Naive thymus-derived CD4-positive, alpha-beta T cell (primary cell): ENCODE measurements around the gene S100A16. TPM values are rescaled to one million over a fixed set of nuclear protein-coding genes. Genes with fewer than 3 reads are reported as not detected.

Experiments
- ATAC-seq: fragments of 150-1000 bp; cut with Tn5 transposase; 2 replicates; pipeline ENCODE4 v1.10.0; 2021; ENCODE audit warnings: mild to moderate bottlenecking, moderate library complexity
- CTCF ChIA-PET: fragments of 350-600 bp; sonication (Branson Sonifier 250); formaldehyde crosslinking; loops from one replicate; lab custom pipeline; 2021; ENCODE audit warnings: antibody characterized with exemption; lab: Charles Lee
- POLR2A ChIA-PET: fragments of 350-600 bp; sonication (Branson Sonifier 250); formaldehyde crosslinking; loops from one replicate; lab custom pipeline; 2021; ENCODE audit warnings: antibody characterized with exemption, inconsistent platforms; lab: Charles Lee
- DNase-seq, 9 donors: peaks; one replicate each; pipeline versions ENCODE4 v3.0.0 to v3.0.0-alpha.2; 2020 to 2022; ENCODE audit warnings: mixed read lengths in 1 of 9
- H3K27ac ChIP-seq: one replicate; pipeline ENCODE4 v1.7.0; 2013; ENCODE audit warnings: mild to moderate bottlenecking, low read depth, low read length, moderate library complexity
- H3K27me3 ChIP-seq, 2 donors: one replicate each; pipeline ENCODE4 v1.7.0; 2013; ENCODE audit warnings: low read length in 2 of 2, mild to moderate bottlenecking in 2 of 2, moderate library complexity in 2 of 2; ENCODE audit not compliant: control insufficient read depth in 2 of 2, insufficient read depth in 2 of 2
- H3K36me3 ChIP-seq, 3 experiments: 1 replicate in 2 of 3; 2 replicates in 1 of 3; pipeline ENCODE4 v1.7.0; 2013; ENCODE audit warnings: low read length in 3 of 3, mild to moderate bottlenecking in 3 of 3, moderate library complexity in 1 of 3; ENCODE audit not compliant: insufficient read depth in 3 of 3, control insufficient read depth in 2 of 3
- H3K4me1 ChIP-seq, 2 donors: one replicate each; pipeline ENCODE4 v1.7.0; 2013; ENCODE audit warnings: low read length in 2 of 2, mild to moderate bottlenecking in 2 of 2, moderate library complexity in 1 of 2; ENCODE audit not compliant: control insufficient read depth in 2 of 2, insufficient read depth in 2 of 2
- H3K4me3 ChIP-seq: 2 replicates; pipeline ENCODE4 v1.7.0; 2013; ENCODE audit warnings: mild to moderate bottlenecking, low read length
- H3K9me3 ChIP-seq, 3 experiments: 1 replicate in 2 of 3; 2 replicates in 1 of 3; pipeline ENCODE4 v1.7.0; 2013; ENCODE audit warnings: low read length in 3 of 3; ENCODE audit not compliant: control insufficient read depth in 2 of 3
- H3K27ac Mint-ChIP-seq, 9 donors: one replicate each; pipeline ENCODE4 v1.8.0; 2020 to 2022; ENCODE audit warnings: mixed read lengths in 9 of 9, mild to moderate bottlenecking in 8 of 9, moderate library complexity in 5 of 9, inconsistent platforms in 2 of 9
- H3K27me3 Mint-ChIP-seq, 5 donors: one replicate each; pipeline ENCODE4 v1.8.0; 2021 to 2022; ENCODE audit warnings: mixed read lengths in 5 of 5, mild to moderate bottlenecking in 1 of 5
- H3K36me3 Mint-ChIP-seq, 5 donors: one replicate each; pipeline ENCODE4 v1.8.0; 2020 to 2022; ENCODE audit warnings: mixed read lengths in 5 of 5, mild to moderate bottlenecking in 3 of 5, inconsistent platforms in 1 of 5
- H3K4me1 Mint-ChIP-seq, 7 donors: one replicate each; pipeline ENCODE4 v1.8.0; 2020 to 2022; ENCODE audit warnings: mixed read lengths in 7 of 7, mild to moderate bottlenecking in 3 of 7, inconsistent platforms in 1 of 7
- H3K4me3 Mint-ChIP-seq, 10 donors: one replicate each; pipeline ENCODE4 v1.8.0; 2020 to 2022; ENCODE audit warnings: mild to moderate bottlenecking in 10 of 10, mixed read lengths in 10 of 10, moderate library complexity in 6 of 10, inconsistent platforms in 2 of 10
- H3K9me3 Mint-ChIP-seq, 11 donors: one replicate each; pipeline ENCODE4 v1.8.0; 2020 to 2022; ENCODE audit warnings: mixed read lengths in 11 of 11, mild to moderate bottlenecking in 4 of 11, inconsistent platforms in 1 of 11, moderate library complexity in 1 of 11
- intact Hi-C, 2 donors: fragments of 100-400 bp; cut with micrococcal nuclease; formaldehyde crosslinking; loops; one replicate each; pipeline ENCODE4 v1.15.1; 2023
- polyA plus RNA-seq, 2 donors: library from polyadenylated mRNA; unstranded; fragments of 300-500 nt; fragmentation: Illumina TruSeq; gene quantifications; one replicate each; pipeline ENCODE4 v1.2.3, GENCODE V29; 2021
- total RNA-seq, 6 experiments: library from RNA in 5 of 6; stranded (reverse) in 5 of 6; gene quantifications; 1 replicate in 5 of 6; 2 replicates in 1 of 6; pipeline ENCODE4 v1.2.3 and lab custom pipeline; 2021 to 2026

Gene S100A16
- total and polyA plus RNA-seq, 7 experiments from 2014 or later, result not detected

DNA sequence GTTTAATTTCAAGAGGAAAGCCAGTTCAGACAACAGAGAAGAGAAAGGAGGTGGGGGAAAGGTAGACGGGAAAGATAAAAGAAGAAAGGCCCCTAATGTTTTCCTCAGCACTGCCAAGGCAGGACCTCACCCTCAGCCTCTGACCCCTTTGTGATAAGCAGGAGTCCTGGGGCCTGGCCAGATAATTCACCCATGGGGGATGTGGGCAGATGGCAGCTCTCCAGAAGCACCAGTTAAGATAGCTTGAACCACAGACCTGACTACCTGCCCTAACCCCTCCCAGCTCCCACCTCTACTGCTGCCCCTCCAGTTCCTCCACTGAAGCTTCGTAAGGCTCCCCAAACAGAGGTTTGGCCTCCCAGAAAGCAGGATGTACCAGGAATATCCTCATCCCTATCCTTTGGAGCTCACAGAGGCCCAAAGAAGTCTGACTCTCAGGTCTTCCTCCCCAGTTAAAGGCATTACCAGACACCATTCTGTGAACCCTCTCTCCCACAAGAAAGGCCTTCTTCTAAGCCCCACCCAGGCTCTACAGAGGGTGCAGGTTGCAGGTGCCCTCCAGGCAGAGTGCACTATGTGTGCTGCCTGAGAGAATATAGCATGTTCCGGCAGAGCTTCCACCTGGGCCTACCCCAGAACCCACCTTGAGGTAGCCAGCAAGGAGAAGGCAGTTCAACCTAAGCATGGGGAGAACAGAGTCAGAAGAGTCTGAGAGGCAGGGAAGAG lies 36.4 kb upstream of the S100A16 start:
- Histone ChIP-seq H3K36me3 (peaks cover 7 to 19% (median 18%) of the 10 kb centered on the region in 3 experiments), H3K9me3 (no peaks in the 10 kb centered on the region), H3K27ac (peak overlapping the region; percentile 69), H3K4me3 (no peak overlapping the region), H3K4me1 (peaks cover 7 to 28% of the 10 kb centered on the region in 2 donors), H3K27me3 (no peaks in the 10 kb centered on the region)
- peak; percentile 87 for ATAC-seq
- intact Hi-C loops, result no loop called here
- H3K9me3 Mint-ChIP-seq, result peaks cover 0 to 2% (median 0%) of the 10 kb centered on the region in 11 donors
- peaks cover 29 to 63% (median 57%) of the 10 kb centered on the region in 7 donors for H3K4me1 Mint-ChIP-seq
- H3K27me3 Mint-ChIP-seq, result no peaks in the 10 kb centered on the region
- H3K4me3 Mint-ChIP-seq, result peak overlapping the region in 9 of 10 donors; percentile 67 to 85 (median 80)
- peak in 7 of 9 donors; percentile 40 to 63 (median 60) for DNase-seq
- CTCF ChIA-PET, result interaction anchor here (0.6 to 1.0 kb wide), 3 partner anchors 23 to 82 kb away, joined by 3 to 4 read pairs (median 4); partner anchors contain the start of gene NPR1
- peak overlapping the region; percentile 56 to 96 (median 92) for H3K27ac Mint-ChIP-seq
- peaks cover 5 to 22% (median 19%) of the 10 kb centered on the region in 5 donors for H3K36me3 Mint-ChIP-seq
- POLR2A ChIA-PET, result interaction anchor here (0.6 to 11.0 kb wide), 7 partner anchors 8 to 17 kb away, joined by 3 to 99 read pairs (median 9); partner anchors contain the start of genes CHTOP and SNAPIN

- intact Hi-C loops, result no loop called here
- Mint-ChIP-seq H3K36me3 (peaks cover 14 to 34% (median 28%) of the 10 kb centered on the region in 5 donors), H3K4me1 (peaks cover 37 to 75% (median 65%) of the 10 kb centered on the region in 7 donors), H3K27ac (peak overlapping the region in 8 of 9 donors; percentile 72 to 95 (median 84)), H3K27me3 (no peaks in the 10 kb centered on the region), H3K4me3 (peak overlapping the region in 5 of 10 donors; percentile 13 to 83 (median 45)), H3K9me3 (peaks cover 0 to 2% (median 0%) of the 10 kb centered on the region in 11 donors)
- ChIA-PET CTCF (interaction anchor here (0.9 to 1.0 kb wide), 2 partner anchors 14 to 28 kb away, joined by 3 read pairs; no protein-coding TSS in a partner anchor), POLR2A (interaction anchor here (1.5 to 11.0 kb wide), 6 partner anchors 8 to 18 kb away, joined by 4 to 99 read pairs (median 10); partner anchors contain the start of genes CHTOP and SNAPIN)
- Histone ChIP-seq H3K36me3 (peaks cover 16 to 28% (median 18%) of the 10 kb centered on the region in 3 experiments), H3K4me3 (no peak overlapping the region), H3K4me1 (peaks cover 7 to 28% of the 10 kb centered on the region in 2 donors), H3K27ac (no peak overlapping the region), H3K27me3 (no peaks in the 10 kb centered on the region), H3K9me3 (no peaks in the 10 kb centered on the region)
- DNase-seq, result no peak
- no peak for ATAC-seq
These were observed 35.2 kb upstream of the S100A16 start for GRCh38 chr1:153648000-153648643.

GRCh38 chr1:153647346-153647714 lies 34.4 kb upstream of the S100A16 start:
- intact Hi-C loops, result no loop called here
- Histone ChIP-seq H3K4me1 (peaks cover 7 to 28% of the 10 kb centered on the region in 2 donors), H3K4me3 (no peak overlapping the region), H3K9me3 (no peaks in the 10 kb centered on the region), H3K36me3 (peaks cover 23 to 36% (median 24%) of the 10 kb centered on the region in 3 experiments), H3K27me3 (no peaks in the 10 kb centered on the region), H3K27ac (no peak overlapping the region)
- peak overlapping the region; percentile 58 to 95 (median 80) for H3K27ac Mint-ChIP-seq
- ChIA-PET CTCF (interaction anchor here (0.9 kb wide), 1 partner anchor 13 kb away, joined by 3 read pairs; no protein-coding TSS in a partner anchor), POLR2A (interaction anchor here (1.5 to 11.0 kb wide), 5 partner anchors 9 to 19 kb away, joined by 4 to 99 read pairs (median 11); partner anchors contain the start of genes CHTOP and SNAPIN)
- peaks cover 0 to 2% (median 0%) of the 10 kb centered on the region in 11 donors for H3K9me3 Mint-ChIP-seq
- ATAC-seq, result no peak
- peaks cover 40 to 79% (median 73%) of the 10 kb centered on the region in 7 donors for H3K4me1 Mint-ChIP-seq
- H3K4me3 Mint-ChIP-seq, result peak overlapping the region in 7 of 10 donors; percentile 0 to 83 (median 32)
- H3K36me3 Mint-ChIP-seq, result peaks cover 17 to 37% (median 31%) of the 10 kb centered on the region in 5 donors
- DNase-seq, result no peak
- H3K27me3 Mint-ChIP-seq, result no peaks in the 10 kb centered on the region

DNA sequence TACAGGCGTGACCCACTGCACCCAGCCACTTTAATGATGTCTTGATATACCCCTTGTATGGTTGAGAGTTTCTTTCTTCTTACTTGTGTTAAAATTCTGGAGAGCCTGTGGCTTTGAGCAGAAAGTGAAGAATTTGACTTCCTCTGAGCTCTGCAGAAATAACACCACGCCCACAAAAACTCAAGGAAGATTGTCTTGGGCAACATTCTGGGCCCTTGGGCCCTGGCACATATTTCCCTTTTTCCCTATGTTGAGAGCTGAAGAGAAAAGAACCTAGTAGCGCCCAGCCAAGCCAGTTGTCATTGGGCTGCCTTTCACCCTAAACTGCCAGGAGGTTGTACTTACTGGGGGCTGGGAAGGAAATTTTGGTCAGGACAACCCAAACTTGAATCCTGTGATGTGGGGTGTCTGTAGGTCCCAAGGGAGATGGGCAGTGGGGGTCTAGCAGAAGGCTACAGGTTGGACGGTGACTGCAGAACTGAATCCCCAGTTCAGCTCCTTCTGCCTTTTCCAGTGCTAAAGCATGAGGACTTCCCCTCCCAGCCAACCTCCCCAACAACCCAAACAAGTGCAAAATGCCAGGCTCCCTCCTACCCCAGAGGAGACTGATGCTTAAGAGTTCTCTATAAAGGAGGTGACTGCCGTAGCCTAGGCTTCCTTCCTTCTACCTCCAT lies 33.9 kb upstream of the S100A16 start:
- H3K4me3 Mint-ChIP-seq, result peak overlapping the region in 6 of 10 donors; percentile 6 to 46 (median 24)
- ChIA-PET POLR2A (interaction anchor here (1.6 to 11.0 kb wide), 2 partner anchors 10 to 13 kb away, joined by 4 to 99 read pairs; partner anchors contain the start of gene CHTOP), CTCF (no interaction called here)
- Histone ChIP-seq H3K4me1 (peaks cover 7 to 28% of the 10 kb centered on the region in 2 donors), H3K9me3 (no peaks in the 10 kb centered on the region), H3K4me3 (no peak overlapping the region), H3K27ac (no peak overlapping the region), H3K36me3 (peaks cover 27 to 41% (median 28%) of the 10 kb centered on the region in 3 experiments), H3K27me3 (no peaks in the 10 kb centered on the region)
- peak overlapping the region; percentile 59 to 95 (median 83) for H3K27ac Mint-ChIP-seq
- peaks cover 42 to 84% (median 77%) of the 10 kb centered on the region in 7 donors for H3K4me1 Mint-ChIP-seq
- H3K9me3 Mint-ChIP-seq, result peaks cover 0 to 2% (median 0%) of the 10 kb centered on the region in 11 donors
- ATAC-seq (peak; percentile 28), DNase-seq (no peak)
- no peaks in the 10 kb centered on the region for H3K27me3 Mint-ChIP-seq
- intact Hi-C loops, result no loop called here
- H3K36me3 Mint-ChIP-seq, result peaks cover 21 to 41% (median 31%) of the 10 kb centered on the region in 5 donors

DNA sequence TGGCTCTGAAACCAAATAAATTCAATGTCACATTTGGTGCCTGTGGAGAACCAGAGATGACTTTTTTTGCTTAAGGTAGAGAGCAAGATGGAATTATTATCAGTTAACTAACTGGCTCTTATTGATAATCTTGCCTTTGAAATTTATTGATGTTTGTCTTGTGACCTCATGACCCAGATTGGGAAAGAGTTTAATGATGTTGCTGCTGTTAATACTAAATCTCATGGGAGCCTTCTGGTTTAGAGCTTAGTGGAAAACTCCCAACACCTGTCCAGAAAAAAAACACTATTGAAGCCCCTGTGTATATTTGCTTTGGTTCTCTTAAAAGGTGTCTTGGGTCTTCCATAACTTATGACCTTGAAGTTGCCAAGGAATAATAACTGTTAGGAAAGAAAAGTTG lies 30.9 kb upstream of the S100A16 start:
- peaks cover 36 to 87% (median 74%) of the 10 kb centered on the region in 7 donors for H3K4me1 Mint-ChIP-seq

More for the DNA sequence above, 30.9 kb upstream of the S100A16 start:
- peaks cover 21 to 47% (median 39%) of the 10 kb centered on the region in 5 donors for H3K36me3 Mint-ChIP-seq
- peaks cover 40 to 70% (median 42%) of the 10 kb centered on the region in 3 experiments for H3K36me3 ChIP-seq
- H3K27me3 Mint-ChIP-seq, result no peaks in the 10 kb centered on the region
- no peak overlapping the region for H3K4me3 ChIP-seq
- H3K27ac Mint-ChIP-seq, result peak overlapping the region in 6 of 9 donors; percentile 12 to 70 (median 36)
- no peak for ATAC-seq
- peak overlapping the region; percentile 17 for H3K27ac ChIP-seq
- H3K4me1 ChIP-seq, result peaks cover 0 to 13% of the 10 kb centered on the region in 2 donors
- peaks cover 0 to 2% (median 0%) of the 10 kb centered on the region in 11 donors for H3K9me3 Mint-ChIP-seq
- POLR2A ChIA-PET, result interaction anchor here (0.6 to 11.0 kb wide), 5 partner anchors 9 to 359 kb away, joined by 3 to 99 read pairs (median 3); partner anchors contain the start of gene CHTOP
- DNase-seq, result no peak
- intact Hi-C loops, result loop anchor here in 1 of 2 donors (2.0 kb wide), 1 partner anchor 59 kb away; no protein-coding TSS in a partner anchor
- H3K4me3 Mint-ChIP-seq, result peak overlapping the region in 2 of 10 donors; percentile 15 to 31
- CTCF ChIA-PET, result interaction anchor here (0.5 to 1.7 kb wide), 3 partner anchors 9 to 1601 kb away, joined by 3 to 6 read pairs (median 3); no protein-coding TSS in a partner anchor
- H3K27me3 ChIP-seq, result no peaks in the 10 kb centered on the region
- no peaks in the 10 kb centered on the region for H3K9me3 ChIP-seq
